Activated T-cell treated with anti-CD3 and anti-CD28 coated beads for 24 hours (primary cell): ENCODE data around the gene PTPRN2.
"Not testable (repeated sequence)": the region's sequence is repeated elsewhere in the genome, so short reads cannot be mapped to it uniquely, and the experiment has no call there.

Experiments
- DNase-seq: peaks from one replicate; pipeline ENCODE4 v3.0.0-alpha.2; 2020; ENCODE audit warnings: low read depth

PTPRN2 gene

GRCh38 chr7:158550886-158551452 is 36.7 kb downstream of the PTPRN2 start:
- DNase-seq: no peak

- DNase-seq: no peak
Observed at GRCh38 chr7:158550394-158550700, 37.3 kb downstream of the PTPRN2 start.

GRCh38 chr7:158549616-158550393 is 37.8 kb downstream of the PTPRN2 start:
- no peak for DNase-seq

- no peak for DNase-seq
Observed at GRCh38 chr7:158549176-158549615, 38.4 kb downstream of the PTPRN2 start.

- no peak for DNase-seq
Observed at GRCh38 chr7:158548726-158549125, 38.9 kb downstream of the PTPRN2 start.

- no peak for DNase-seq
Observed at GRCh38 chr7:158547817-158548216, 39.8 kb downstream of the PTPRN2 start.

- no peak for DNase-seq
Observed at GRCh38 chr7:158546626-158547025, 41.0 kb downstream of the PTPRN2 start.

GRCh38 chr7:158546214-158546613 is 41.4 kb downstream of the PTPRN2 start:
- DNase-seq: no peak

GRCh38 chr7:158544708-158545107 is 42.9 kb downstream of the PTPRN2 start:
- no peak for DNase-seq

- DNase-seq: no peak
Observed at GRCh38 chr7:158543840-158544239, 43.8 kb downstream of the PTPRN2 start.

GRCh38 chr7:158542651-158543566 is 44.7 kb downstream of the PTPRN2 start:
- no peak for DNase-seq

- no peak for DNase-seq
Observed at GRCh38 chr7:158541346-158542010, 46.1 kb downstream of the PTPRN2 start.

GRCh38 chr7:158539711-158540146 is 47.9 kb downstream of the PTPRN2 start:
- no peak for DNase-seq

- DNase-seq: no peak
Observed at GRCh38 chr7:158538156-158538946, 49.3 kb downstream of the PTPRN2 start.

- no peak for DNase-seq
Observed at GRCh38 chr7:158537516-158537882, 50.1 kb downstream of the PTPRN2 start.

GRCh38 chr7:158536871-158537515 is 50.6 kb downstream of the PTPRN2 start:
- no peak for DNase-seq

- DNase-seq: no peak
Observed at GRCh38 chr7:158535079-158535478, 52.5 kb downstream of the PTPRN2 start.

GRCh38 chr7:158534598-158534997 is 53.0 kb downstream of the PTPRN2 start:
- DNase-seq: no peak

GRCh38 chr7:158534134-158534515 is 53.5 kb downstream of the PTPRN2 start:
- not testable (repeated sequence) for DNase-seq

GRCh38 chr7:158533386-158534133 is 54.1 kb downstream of the PTPRN2 start:
- no peak for DNase-seq
